Neutrophil (primary cell): ENCODE results near the gene FBXO44.

ENCODE experiments used
- H3K27ac ChIP-seq: fragments of 200-600 bp; sonication (generic); 2 replicates; pipeline ENCODE4 v1.5.1; 2016; ENCODE audit warnings: mild to moderate bottlenecking, moderate library complexity
- H3K27me3 ChIP-seq: fragments of 200-600 bp; sonication (generic); 2 replicates; pipeline ENCODE4 v1.6.0; 2016; ENCODE audit warnings: mild to moderate bottlenecking
- H3K36me3 ChIP-seq: fragments of 200-600 bp; sonication (generic); 2 replicates; pipeline ENCODE4 v1.5.1; 2017
- H3K4me1 ChIP-seq, 2 experiments: fragments of 200-600 bp in 1 of 2; sonication (generic) in 1 of 2; 1 replicate in 1 of 2; 2 replicates in 1 of 2; pipeline versions ENCODE4 v1.5.1 to v1.6.1; 2013 to 2016; ENCODE audit warnings: low read depth in 1 of 2, low read length in 1 of 2, mild to moderate bottlenecking in 1 of 2, moderate library complexity in 1 of 2; ENCODE audit not compliant: control insufficient read depth in 1 of 2, insufficient read depth in 1 of 2
- H3K4me3 ChIP-seq, 2 experiments: fragments of 200-600 bp in 1 of 2; sonication (generic) in 1 of 2; 1 replicate in 1 of 2; 2 replicates in 1 of 2; pipeline ENCODE4 v1.5.1; 2013 to 2016; ENCODE audit warnings: low read depth in 1 of 2, low read length in 1 of 2, mild to moderate bottlenecking in 1 of 2, moderate library complexity in 1 of 2
- H3K9me3 ChIP-seq: fragments of 200-600 bp; sonication (generic); 2 replicates; pipeline ENCODE4 v1.5.1; 2016
- TF ChIP-seq, protein P1 (sequence below): fragments of 200-600 bp; sonication (generic); IDR thresholded peaks from 2 replicates; pipeline ENCODE4 v1.5.1; 2016; ENCODE audit warnings: antibody characterized with exemption

The FBXO44 gene

DNA sequence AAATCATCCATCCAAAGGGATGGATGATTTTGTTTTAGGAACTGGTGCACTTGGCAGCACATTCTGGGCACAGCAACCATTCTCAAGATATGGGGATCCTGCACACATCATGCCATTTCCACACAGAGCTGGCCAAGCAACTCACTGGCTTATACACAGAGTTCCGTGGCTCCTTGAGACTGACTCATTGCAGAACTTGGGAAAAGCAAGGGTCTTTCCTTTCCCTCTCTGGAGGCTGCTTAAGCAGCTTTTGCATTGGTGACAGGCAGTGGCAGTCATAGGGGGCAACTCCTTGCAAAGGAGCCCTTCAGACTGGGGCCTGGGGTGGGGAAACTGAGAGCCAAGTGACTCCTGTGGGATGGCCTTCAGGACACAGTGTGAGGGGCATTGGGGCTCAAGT is 28.1 kb downstream of the FBXO44 start:
- Histone ChIP-seq H3K27me3 (peaks cover 56% of the 10 kb centered on the region), H3K4me1 (peaks cover 13 to 18% of the 10 kb centered on the region in 2 experiments), H3K4me3 (no peak overlapping the region), H3K9me3 (no peaks in the 10 kb centered on the region), H3K36me3 (no peaks in the 10 kb centered on the region), H3K27ac (no peak overlapping the region)
- TF ChIP-seq, protein P1, sequence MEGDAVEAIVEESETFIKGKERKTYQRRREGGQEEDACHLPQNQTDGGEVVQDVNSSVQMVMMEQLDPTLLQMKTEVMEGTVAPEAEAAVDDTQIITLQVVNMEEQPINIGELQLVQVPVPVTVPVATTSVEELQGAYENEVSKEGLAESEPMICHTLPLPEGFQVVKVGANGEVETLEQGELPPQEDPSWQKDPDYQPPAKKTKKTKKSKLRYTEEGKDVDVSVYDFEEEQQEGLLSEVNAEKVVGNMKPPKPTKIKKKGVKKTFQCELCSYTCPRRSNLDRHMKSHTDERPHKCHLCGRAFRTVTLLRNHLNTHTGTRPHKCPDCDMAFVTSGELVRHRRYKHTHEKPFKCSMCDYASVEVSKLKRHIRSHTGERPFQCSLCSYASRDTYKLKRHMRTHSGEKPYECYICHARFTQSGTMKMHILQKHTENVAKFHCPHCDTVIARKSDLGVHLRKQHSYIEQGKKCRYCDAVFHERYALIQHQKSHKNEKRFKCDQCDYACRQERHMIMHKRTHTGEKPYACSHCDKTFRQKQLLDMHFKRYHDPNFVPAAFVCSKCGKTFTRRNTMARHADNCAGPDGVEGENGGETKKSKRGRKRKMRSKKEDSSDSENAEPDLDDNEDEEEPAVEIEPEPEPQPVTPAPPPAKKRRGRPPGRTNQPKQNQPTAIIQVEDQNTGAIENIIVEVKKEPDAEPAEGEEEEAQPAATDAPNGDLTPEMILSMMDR, result no peak

DNA sequence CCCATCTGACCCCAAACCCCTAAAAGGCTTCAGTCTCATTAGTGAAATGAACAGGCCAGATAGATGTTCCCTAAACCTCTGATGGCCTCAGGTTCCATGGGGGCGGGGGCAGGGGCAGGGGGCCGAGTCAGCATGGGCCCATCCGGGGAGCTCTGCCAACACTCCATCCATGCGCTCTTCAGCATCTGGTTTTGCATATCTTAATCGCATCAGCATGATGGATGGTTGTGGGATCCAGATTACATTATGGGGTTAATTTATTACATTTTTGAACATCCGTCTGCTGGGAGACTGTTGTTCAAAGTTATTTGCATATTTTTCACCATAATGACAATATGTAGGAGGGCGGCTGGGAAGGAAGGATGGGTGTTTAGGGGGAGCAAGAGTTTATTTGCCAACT is 29.4 kb downstream of the FBXO44 start:
- Histone ChIP-seq H3K36me3 (no peaks in the 10 kb centered on the region), H3K4me3 (no peak overlapping the region), H3K4me1 (peaks cover 13 to 18% of the 10 kb centered on the region in 2 experiments), H3K27ac (no peak overlapping the region), H3K27me3 (peaks cover 69% of the 10 kb centered on the region), H3K9me3 (no peaks in the 10 kb centered on the region)
- TF ChIP-seq, protein P1, result no peak

DNA sequence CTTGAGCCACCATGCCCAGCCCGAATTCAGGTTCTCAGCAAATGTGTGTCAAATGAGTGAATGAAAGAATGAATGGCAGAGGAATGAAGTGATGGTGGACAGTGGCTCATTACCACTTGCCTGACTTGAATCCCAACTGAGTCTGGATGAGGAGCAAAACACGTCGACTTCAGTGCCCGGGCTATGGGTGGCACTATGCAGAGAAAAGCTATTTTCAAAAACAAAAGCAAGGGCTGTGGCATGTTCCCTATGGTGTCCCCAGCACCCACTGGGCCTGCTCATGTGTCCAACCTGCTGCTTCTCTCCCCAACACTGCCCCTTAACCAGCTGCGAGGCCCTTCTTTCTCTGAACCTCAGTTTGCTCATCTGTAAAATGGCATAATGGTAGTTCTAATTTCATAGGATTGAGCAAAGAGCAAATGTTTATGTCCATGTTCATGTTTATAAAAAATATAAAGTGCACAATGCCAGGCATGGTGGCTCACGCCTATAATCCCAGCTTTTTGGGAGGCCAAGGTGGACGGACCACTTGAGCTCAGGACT is 30.6 kb downstream of the FBXO44 start:
- Histone ChIP-seq H3K4me1 (peaks cover 11 to 15% of the 10 kb centered on the region in 2 experiments), H3K27ac (no peak overlapping the region), H3K4me3 (no peak overlapping the region), H3K27me3 (peaks cover 81% of the 10 kb centered on the region), H3K9me3 (no peaks in the 10 kb centered on the region), H3K36me3 (no peaks in the 10 kb centered on the region)
- TF ChIP-seq, protein P1, result no peak

DNA sequence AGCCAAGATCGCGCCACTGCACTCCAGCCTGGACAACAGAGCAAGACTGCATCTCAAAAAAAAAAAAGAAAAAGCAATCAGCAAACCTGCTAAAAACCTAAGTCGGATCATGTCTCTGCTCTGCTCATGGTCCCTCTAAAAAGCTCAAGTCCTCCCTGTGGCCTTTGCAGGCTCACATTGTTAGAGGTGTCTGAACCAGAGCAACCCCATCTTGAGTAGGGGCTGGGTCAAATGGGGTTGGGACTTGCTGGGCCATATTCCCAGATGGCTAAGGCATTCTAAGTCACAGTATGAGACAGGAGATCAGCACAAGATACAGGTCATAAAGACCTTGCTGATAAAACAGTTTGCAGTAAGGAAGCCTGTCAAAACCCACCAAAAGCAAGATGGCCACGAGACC is 33.8 kb downstream of the FBXO44 start:
- TF ChIP-seq, protein P1, result no peak
- H3K4me1 ChIP-seq, result peaks cover 0 to 15% of the 10 kb centered on the region in 2 experiments
- H3K27ac ChIP-seq, result no peak overlapping the region
- no peaks in the 10 kb centered on the region for H3K9me3 ChIP-seq
- peaks cover 94% of the 10 kb centered on the region for H3K27me3 ChIP-seq
- H3K36me3 ChIP-seq, result no peaks in the 10 kb centered on the region
- no peak overlapping the region for H3K4me3 ChIP-seq

DNA sequence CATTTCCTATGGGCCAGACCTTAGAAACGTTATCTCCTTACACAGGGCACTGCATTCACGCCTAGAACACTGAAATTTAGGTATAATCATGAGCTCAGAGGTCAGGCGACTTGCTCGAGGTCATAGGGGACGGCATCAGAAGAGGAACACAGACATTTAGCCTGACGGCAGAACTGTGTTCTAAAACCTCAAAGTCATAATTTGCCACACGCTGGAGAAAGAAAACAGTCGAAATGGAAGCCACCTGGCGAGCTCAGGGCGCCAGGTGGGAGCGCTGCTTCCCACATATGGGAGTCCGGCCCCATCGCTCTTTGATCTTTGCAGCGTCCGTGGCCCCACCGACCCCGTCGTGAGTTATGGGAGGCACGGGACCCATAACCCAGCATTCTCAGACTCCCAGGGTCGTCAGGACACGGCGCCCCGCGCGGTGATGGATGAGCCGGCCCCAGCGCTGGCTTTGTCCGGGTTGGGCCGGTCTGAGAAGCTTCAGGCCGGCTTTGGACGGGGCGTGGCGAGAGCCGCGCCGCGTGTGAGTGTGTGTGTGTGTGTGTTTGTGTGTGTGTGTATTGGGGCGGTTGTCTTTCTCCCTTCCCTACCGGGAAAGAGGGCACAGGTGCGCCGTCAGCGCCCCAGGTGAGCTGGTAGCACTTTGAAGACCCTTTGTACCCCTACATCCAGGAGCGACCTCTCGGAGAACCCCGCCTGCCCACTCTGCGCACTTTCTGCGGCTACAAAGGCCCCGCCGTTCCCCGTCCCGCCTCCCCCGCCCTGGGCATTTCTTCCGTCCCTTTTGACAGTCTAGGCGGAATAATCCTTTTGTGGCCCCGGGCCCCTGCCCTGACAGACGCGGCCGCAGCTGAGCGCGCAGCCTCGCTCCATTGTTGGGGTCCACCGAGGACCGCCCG is 36.0 kb downstream of the FBXO44 start:
- no peaks in the 10 kb centered on the region for H3K36me3 ChIP-seq
- no peaks in the 10 kb centered on the region for H3K9me3 ChIP-seq
- H3K4me1 ChIP-seq, result peaks cover 0 to 15% of the 10 kb centered on the region in 2 experiments
- no peak overlapping the region for H3K4me3 ChIP-seq
- peaks cover 91% of the 10 kb centered on the region for H3K27me3 ChIP-seq
- H3K27ac ChIP-seq, result no peak overlapping the region
- TF ChIP-seq, protein P1, result no peak
